HUES64 (cell line): ENCODE data around the gene KRT12.
"Not testable (repeated sequence)": the region's sequence is repeated elsewhere in the genome, so short reads cannot be mapped to it uniquely, and the experiment has no call there.

Experiments
- H3K27ac ChIP-seq: 2 replicates; pipeline ENCODE4 v1.7.0; 2013; ENCODE audit warnings: low read depth, low read length, inconsistent platforms
- H3K27me3 ChIP-seq: 2 replicates; pipeline ENCODE4 v1.6.1; 2013; ENCODE audit warnings: mild to moderate bottlenecking, low read length; ENCODE audit not compliant: insufficient read depth
- H3K36me3 ChIP-seq: 2 replicates; pipeline ENCODE4 v1.6.1; 2013; ENCODE audit warnings: mild to moderate bottlenecking, low read length; ENCODE audit not compliant: insufficient read depth
- H3K4me1 ChIP-seq: 2 replicates; pipeline ENCODE4 v1.6.1; 2013; ENCODE audit warnings: mild to moderate bottlenecking, low read length, moderate library complexity; ENCODE audit not compliant: insufficient read depth
- H3K4me3 ChIP-seq: 2 replicates; pipeline ENCODE4 v1.5.1; 2013; ENCODE audit warnings: mild to moderate bottlenecking, low read length, moderate library complexity
- H3K9ac ChIP-seq: 2 replicates; pipeline ENCODE4 v1.6.1; 2013; ENCODE audit warnings: mild to moderate bottlenecking, low read depth, low read length
- H3K9me3 ChIP-seq: 2 replicates; pipeline ENCODE4 v1.6.1; 2013; ENCODE audit warnings: low read depth, low read length; ENCODE audit not compliant: insufficient read depth
- WGBS: fragments of 150-250, 120-280 bp; methylation state at CpG from one replicate; pipeline ENCODE4 v1.1.7; 2013; ENCODE audit warnings: missing lambda C conversion rate; 5-methylcytosine and 5-hydroxymethylcytosine counted together

KRT12 gene

GRCh38 chr17:40821536-40821935, 45.5 kb downstream of the KRT12 start:
- no peak overlapping the region for H3K9ac ChIP-seq
- no peaks in the 10 kb centered on the region for H3K4me1 ChIP-seq
- no peak overlapping the region for H3K27ac ChIP-seq
- no peak overlapping the region for H3K4me3 ChIP-seq
- H3K36me3 ChIP-seq = peaks cover 10% of the 10 kb centered on the region
- H3K9me3 ChIP-seq = no peaks in the 10 kb centered on the region; the same call in 1 of the 2 replicates
- H3K27me3 ChIP-seq = peaks cover 67% of the 10 kb centered on the region

- H3K4me1 ChIP-seq = no peaks in the 10 kb centered on the region
- H3K27ac ChIP-seq = no peak overlapping the region
- no peak overlapping the region for H3K9ac ChIP-seq
- H3K9me3 ChIP-seq = no peaks in the 10 kb centered on the region; the same call in 1 of the 2 replicates
- 95% methylated on average over 8 of the region's 9 CpGs for WGBS
- peaks cover 10% of the 10 kb centered on the region for H3K36me3 ChIP-seq
- H3K4me3 ChIP-seq = no peak overlapping the region
- H3K27me3 ChIP-seq = peaks cover 62% of the 10 kb centered on the region
Observed at GRCh38 chr17:40820228-40820838, 46.7 kb downstream of the KRT12 start.

GRCh38 chr17:40819528-40820125, 47.4 kb downstream of the KRT12 start:
- WGBS = 70% methylated on average over 8 of the region's 9 CpGs
- H3K36me3 ChIP-seq = peaks cover 10% of the 10 kb centered on the region
- H3K27me3 ChIP-seq = peaks cover 61% of the 10 kb centered on the region
- peak overlapping the region; percentile 9; the same call in 1 of the 2 replicates for H3K27ac ChIP-seq
- H3K9ac ChIP-seq = no peak overlapping the region; the same call in 1 of the 2 replicates
- H3K4me1 ChIP-seq = no peaks in the 10 kb centered on the region
- no peaks in the 10 kb centered on the region; the same call in 1 of the 2 replicates for H3K9me3 ChIP-seq
- peak overlapping the region; percentile 99 for H3K4me3 ChIP-seq

GRCh38 chr17:40818733-40819527, 48.1 kb downstream of the KRT12 start:
- Histone ChIP-seq H3K4me3 (peak overlapping the region; percentile 99), H3K36me3 (peaks cover 10% of the 10 kb centered on the region), H3K27ac (peak overlapping the region; percentile 91; the same call in 1 of the 2 replicates), H3K27me3 (peaks cover 56% of the 10 kb centered on the region), H3K9me3 (no peaks in the 10 kb centered on the region; the same call in 1 of the 2 replicates), H3K4me1 (no peaks in the 10 kb centered on the region), H3K9ac (peak overlapping the region; percentile 79)
- WGBS = 2% methylated on average over 73 of the region's 73 CpGs

GRCh38 chr17:40818343-40818732, 48.7 kb downstream of the KRT12 start:
- no peaks in the 10 kb centered on the region; the same call in 1 of the 2 replicates for H3K9me3 ChIP-seq
- H3K27ac ChIP-seq = peak overlapping the region; percentile 91; the same call in 1 of the 2 replicates
- 25% methylated on average over 7 of the region's 7 CpGs for WGBS

GRCh38 chr17:40817103-40817682, 49.8 kb downstream of the KRT12 start:
- H3K9me3 ChIP-seq = no peaks in the 10 kb centered on the region; the same call in 1 of the 2 replicates
- no peak overlapping the region for H3K4me3 ChIP-seq
- no peak overlapping the region for H3K9ac ChIP-seq
- peaks cover 59% of the 10 kb centered on the region for H3K27me3 ChIP-seq
- 92% methylated on average over 4 of the region's 4 CpGs for WGBS
- peaks cover 10% of the 10 kb centered on the region for H3K36me3 ChIP-seq
- H3K4me1 ChIP-seq = no peaks in the 10 kb centered on the region
- no peak overlapping the region for H3K27ac ChIP-seq

More at GRCh38 chr17:40818343-40818732, 48.7 kb downstream of the KRT12 start:
- Histone ChIP-seq H3K27me3 (peaks cover 59% of the 10 kb centered on the region), H3K4me3 (peak overlapping the region; percentile 99), H3K4me1 (no peaks in the 10 kb centered on the region), H3K9ac (peak overlapping the region; percentile 79), H3K36me3 (peaks cover 10% of the 10 kb centered on the region)

- Histone ChIP-seq H3K9me3 (no peaks in the 10 kb centered on the region; the same call in 1 of the 2 replicates), H3K4me1 (no peaks in the 10 kb centered on the region), H3K36me3 (peaks cover 10% of the 10 kb centered on the region), H3K4me3 (no peak overlapping the region), H3K27me3 (peaks cover 59% of the 10 kb centered on the region), H3K27ac (no peak overlapping the region), H3K9ac (no peak overlapping the region)
- WGBS = 95% methylated on average over 1 of the region's 3 CpGs
Observed at GRCh38 chr17:40816569-40816968, 50.5 kb downstream of the KRT12 start.

- Histone ChIP-seq H3K27ac (no peak overlapping the region), H3K9me3 (no peaks in the 10 kb centered on the region; the same call in 1 of the 2 replicates), H3K36me3 (peaks cover 10% of the 10 kb centered on the region), H3K4me3 (no peak overlapping the region), H3K4me1 (no peaks in the 10 kb centered on the region), H3K27me3 (peaks cover 59% of the 10 kb centered on the region), H3K9ac (no peak overlapping the region)
- WGBS = no CpG with 5 or more reads among the region's 1 CpG
Observed at GRCh38 chr17:40815381-40815780, 51.6 kb downstream of the KRT12 start.

GRCh38 chr17:40814657-40815056, 52.4 kb downstream of the KRT12 start:
- H3K9me3 ChIP-seq = not testable (repeated sequence)

GRCh38 chr17:40813804-40814203, 53.2 kb downstream of the KRT12 start:
- 73% methylated on average over 4 of the region's 4 CpGs for WGBS

More at GRCh38 chr17:40814657-40815056, 52.4 kb downstream of the KRT12 start:
- WGBS = 86% methylated on average over 2 of the region's 3 CpGs
- H3K4me1 ChIP-seq, H3K9ac ChIP-seq, H3K4me3 ChIP-seq, H3K27ac ChIP-seq: not testable (repeated sequence)
- peaks cover 59% of the 10 kb centered on the region for H3K27me3 ChIP-seq
- peaks cover 10% of the 10 kb centered on the region for H3K36me3 ChIP-seq

More at GRCh38 chr17:40813804-40814203, 53.2 kb downstream of the KRT12 start:
- H3K27me3 ChIP-seq = peaks cover 67% of the 10 kb centered on the region
- no peak overlapping the region for H3K9ac ChIP-seq
- no peak overlapping the region for H3K4me3 ChIP-seq
- H3K27ac ChIP-seq = no peak overlapping the region
- H3K9me3 ChIP-seq = no peaks in the 10 kb centered on the region
- peaks cover 10% of the 10 kb centered on the region for H3K36me3 ChIP-seq
- no peaks in the 10 kb centered on the region for H3K4me1 ChIP-seq
